Activated gamma-delta T cell (primary cell): ENCODE results near the gene DIP2B.

Experiments used
- DNase-seq: peaks from one replicate; lab custom pipeline; 2025; lab: John Stamatoyannopoulos, UW

Gene DIP2B

GRCh38 chr12:50611021-50611744 lies 106.4 kb downstream of the DIP2B start:
- no peak for DNase-seq

DNA sequence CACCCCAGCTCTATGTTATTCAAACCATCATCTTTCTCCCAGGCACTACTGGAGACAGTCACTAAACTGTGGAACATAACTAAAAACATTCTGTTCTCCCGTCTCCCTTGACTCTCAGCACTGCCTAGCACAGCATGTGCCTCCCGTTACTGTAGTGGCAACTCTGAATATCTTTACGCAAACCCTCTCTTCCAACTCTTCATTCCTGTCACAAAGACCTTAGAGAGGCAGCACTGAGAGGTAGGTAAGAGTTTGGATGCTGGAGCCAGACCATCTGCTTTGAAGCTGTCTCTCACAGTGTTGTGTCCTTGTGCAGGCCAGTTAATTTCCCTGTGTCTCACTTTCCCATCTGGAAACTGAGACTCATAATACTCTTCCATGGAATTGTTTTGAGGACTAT lies 108.1 kb downstream of the DIP2B start:
- DNase-seq, result no peak

- DNase-seq, result no peak
Measured at GRCh38 chr12:50613463-50613862, 108.7 kb downstream of the DIP2B start.

DNA sequence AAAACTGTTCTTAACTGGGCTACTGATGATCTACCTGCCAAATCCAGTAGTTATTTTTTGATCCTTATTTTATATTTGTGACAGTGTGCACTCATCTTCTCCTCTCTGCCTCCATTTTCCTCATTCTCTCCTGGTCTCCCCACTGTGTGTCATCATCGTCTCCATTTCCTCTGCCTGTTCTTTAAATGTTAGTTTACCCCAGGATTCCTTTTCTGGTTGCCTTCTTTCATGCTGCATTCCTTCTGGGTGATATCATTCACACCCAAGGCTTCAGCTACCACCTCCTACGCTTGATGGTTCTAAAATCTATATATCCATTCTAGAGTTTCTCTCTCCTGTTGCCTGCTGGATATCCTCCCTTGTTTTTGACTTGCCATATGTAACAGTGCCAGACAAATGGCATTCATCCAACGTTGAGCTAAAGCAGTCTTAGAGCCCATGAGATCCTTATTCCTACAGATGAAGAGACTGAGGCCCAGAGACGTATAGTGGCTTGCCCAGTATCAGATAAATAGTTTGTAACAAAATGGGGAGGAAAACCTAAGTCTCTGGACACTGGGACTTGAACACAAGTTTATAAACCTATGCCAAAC lies 109.5 kb downstream of the DIP2B start:
- no peak for DNase-seq

GRCh38 chr12:50615145-50615906 lies 110.5 kb downstream of the DIP2B start:
- no peak for DNase-seq

GRCh38 chr12:50615907-50616296 lies 111.1 kb downstream of the DIP2B start:
- DNase-seq, result no peak

DNA sequence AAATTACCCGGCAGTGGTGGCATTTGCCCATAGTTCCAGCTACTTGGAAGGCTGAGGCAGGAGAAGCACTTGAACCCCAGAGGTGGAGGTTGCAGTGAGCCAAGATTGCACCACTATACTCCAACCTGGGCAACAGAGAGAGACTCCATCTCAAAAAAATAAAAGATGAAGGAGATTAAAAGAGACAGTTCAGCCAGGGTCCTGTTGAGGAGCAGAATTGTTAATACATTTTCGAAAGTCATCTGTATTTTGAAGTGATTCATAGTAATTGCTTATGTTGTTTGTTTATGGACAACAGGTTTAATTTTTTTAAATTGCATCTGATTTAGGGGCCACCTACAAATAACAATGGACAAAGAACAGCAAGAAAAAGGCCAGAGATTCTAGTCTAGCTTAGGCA lies 112.9 kb downstream of the DIP2B start:
- DNase-seq, result no peak

DNA sequence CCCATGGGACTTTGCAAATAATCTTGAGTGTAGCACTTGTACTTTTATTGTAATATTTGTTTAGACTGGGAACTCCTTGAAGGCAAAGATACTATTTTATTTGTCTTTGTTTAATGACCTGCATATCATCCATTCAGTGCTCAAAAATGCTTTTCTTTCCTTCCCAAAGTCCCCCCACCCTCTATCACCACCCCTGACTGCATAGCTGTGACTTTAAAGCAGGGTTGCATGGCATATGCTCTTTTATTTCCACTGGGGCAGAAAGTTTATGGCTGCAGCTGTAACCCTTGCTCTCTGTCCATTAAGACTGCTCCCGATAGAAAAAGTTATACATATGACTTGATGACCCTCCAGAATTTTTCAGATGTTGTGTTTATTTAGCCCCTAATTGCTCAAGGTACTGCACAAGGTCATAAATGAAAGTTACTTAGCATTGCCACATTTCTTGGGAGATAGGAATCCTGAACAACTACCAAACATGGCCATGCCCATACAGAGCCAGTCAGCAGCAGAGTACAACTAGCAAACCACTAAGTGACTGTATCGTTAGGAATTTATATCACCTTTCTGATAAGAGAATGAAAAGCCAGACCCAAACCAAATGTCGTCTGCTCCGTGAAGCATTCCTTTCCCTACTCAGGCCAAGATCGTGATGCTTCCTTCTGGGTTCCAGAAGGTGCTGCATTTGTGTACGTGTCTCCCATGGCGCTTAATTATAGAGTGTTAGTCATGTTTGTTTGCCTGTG lies 114.3 kb downstream of the DIP2B start:
- no peak for DNase-seq

- DNase-seq, result no peak
Measured at GRCh38 chr12:50619610-50619958, 114.8 kb downstream of the DIP2B start.

DNA sequence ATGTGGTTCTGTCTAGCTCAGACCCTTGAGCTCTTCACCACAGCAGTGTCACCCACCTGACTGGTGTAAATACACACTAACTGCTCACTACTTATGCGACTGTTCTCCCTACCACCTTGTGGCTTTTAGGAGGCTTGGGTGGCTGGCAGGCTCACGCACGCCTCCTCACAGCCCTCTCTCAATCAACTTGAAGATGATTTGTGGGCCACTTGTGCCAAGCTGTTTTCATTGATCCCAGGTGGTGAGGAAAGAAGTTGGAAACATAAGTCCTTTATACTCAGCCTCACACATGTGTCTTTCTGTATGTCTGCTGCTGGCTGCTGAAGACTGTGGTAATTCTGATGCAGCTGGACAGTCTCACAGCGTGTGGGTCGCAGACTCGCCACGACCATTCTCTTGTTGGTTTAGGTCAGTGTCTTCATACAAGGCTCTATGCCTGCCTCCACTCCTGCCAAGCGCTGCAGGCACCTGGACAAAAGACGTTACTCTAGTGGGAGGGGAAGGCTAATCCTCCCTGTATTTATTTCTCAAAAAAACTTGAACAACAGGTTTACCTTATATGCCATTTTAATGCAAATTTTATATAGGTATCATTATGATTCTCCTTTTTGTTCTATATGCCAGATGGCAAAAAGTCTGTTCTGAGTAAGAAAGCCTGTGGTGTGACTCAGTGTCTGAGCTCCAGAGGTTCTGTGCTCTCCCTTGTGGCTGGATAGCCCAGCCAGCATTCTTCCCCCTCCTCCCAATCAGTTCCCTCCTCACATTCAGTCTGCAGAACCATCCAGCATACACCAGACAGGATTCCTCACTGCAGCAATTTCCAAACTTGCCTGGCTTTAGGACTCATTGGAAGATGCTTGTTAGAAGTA lies 115.6 kb downstream of the DIP2B start:
- no peak for DNase-seq

DNA sequence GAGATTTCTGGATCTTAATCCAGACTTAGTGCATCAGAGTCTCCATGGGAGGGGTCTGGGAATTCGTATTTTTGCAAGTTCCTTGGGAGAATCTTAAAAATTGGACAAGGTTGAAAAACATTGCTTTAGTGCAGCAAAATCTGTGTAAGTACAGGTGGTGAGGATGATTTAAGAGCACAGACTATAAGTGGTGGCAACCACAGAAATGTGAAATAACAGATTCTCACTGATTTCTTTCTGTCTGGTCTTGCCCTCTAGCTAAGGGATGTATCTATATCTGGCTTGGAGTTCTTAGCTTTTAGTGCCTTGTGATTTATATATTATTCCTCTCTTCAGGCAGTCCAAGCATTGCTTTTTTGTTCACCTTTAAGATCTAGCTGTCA lies 116.2 kb downstream of the DIP2B start:
- no peak for DNase-seq

GRCh38 chr12:50621399-50622300 lies 116.9 kb downstream of the DIP2B start:
- DNase-seq, result no peak

- no peak for DNase-seq
Measured at GRCh38 chr12:50625029-50625925, 120.5 kb downstream of the DIP2B start.

DNA sequence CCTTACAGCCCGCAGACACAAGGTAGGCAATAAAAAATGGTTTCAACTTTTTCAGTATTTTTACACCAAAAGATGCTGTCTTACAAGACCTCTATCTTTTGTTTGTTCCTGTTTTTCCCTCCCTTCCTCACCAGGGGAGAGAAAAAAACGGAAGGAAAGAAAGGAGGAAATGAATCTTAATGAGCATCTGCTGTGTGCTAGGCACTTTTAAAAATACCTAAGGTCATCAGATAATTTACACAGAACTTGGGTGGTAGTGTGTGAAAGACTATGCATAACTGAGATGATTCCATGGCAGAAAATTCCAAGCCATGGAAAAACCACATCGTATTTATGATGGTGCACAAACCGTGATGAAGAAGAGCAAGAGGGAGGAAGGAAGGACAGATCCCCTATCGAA lies 121.2 kb downstream of the DIP2B start:
- DNase-seq, result no peak

GRCh38 chr12:50627491-50627890 lies 122.7 kb downstream of the DIP2B start:
- no peak for DNase-seq

- no peak for DNase-seq
Measured at GRCh38 chr12:50628394-50628793, 123.6 kb downstream of the DIP2B start.

- no peak for DNase-seq
Measured at GRCh38 chr12:50633955-50634354, 129.2 kb downstream of the DIP2B start.

GRCh38 chr12:50634379-50634778 lies 129.6 kb downstream of the DIP2B start:
- no peak for DNase-seq

DNA sequence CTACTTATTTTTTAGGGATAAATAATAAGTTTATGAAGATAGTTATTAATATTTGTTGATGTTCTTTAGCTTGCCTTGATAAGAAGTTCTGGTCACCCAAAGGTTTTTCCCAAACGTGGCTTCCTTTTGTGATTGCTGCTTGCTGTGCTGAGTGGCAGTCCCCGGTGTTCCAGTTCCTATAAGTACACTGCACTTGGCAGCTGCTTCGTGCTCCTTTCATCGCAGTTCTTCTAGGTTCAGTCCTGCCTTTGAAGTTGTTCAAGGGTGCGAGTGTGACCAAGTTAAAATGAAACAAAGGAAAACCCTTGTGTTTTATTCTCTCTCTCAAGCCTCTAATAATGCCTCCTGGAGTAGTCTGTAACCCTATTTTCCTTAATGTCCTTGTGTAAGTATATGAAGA lies 130.6 kb downstream of the DIP2B start:
- no peak for DNase-seq

GRCh38 chr12:50635857-50636256 lies 131.1 kb downstream of the DIP2B start:
- no peak for DNase-seq
